ENCODE results near the gene NEU2. TPM values are rescaled to one million over a fixed set of nuclear protein-coding genes. Genes with fewer than 3 reads are reported as not detected.

The NEU2 gene
- total and polyA plus RNA-seq, 2 of the 13 experiments (the other 11 are each of a cell fraction or from before 2014, with no cell fraction given), result not detected

DNA sequence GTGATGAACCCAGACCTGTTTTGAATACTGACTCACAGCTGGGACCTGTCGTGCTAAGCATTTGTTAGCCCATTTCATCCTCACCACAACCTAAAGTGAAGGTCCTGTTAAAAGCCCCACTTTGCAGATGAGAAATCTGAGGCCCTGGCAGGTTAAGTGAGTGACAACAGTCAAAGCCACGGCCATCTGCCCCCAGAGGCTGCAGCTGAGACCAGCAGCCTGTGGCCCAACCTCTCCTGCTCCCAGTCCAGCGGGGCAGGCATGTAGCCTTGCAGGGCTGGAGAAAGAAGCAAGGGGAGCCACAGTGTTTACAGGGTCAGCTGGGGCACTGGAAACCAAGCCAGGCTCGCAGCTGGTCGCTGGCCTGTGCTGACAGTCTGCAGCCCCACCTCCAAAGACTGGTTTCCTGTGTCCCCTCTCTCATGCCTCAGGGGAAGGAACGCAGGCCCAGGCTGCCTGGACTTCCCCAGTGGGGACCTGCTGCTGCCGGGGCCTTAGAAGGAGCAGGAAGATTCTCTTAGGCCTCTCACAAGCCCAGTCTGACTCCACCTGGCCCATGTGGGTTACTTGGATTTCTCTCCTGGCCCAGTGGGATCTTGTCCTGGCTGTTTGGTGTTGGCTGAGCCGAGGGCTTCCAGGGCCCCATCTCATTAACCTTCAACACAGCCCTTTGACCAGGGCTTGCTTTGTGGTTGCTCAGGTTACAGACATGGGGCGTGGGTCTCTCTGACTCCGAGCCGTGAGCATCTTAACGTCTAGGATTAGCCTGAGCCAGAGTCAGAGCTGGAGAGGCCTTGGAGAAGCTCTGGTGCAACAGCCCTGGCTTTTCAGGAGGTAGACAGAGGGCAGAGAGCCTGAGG, 29.3 kb downstream of the NEU2 start (continued):
- TF ChIP-seq KAT2B (IDR thresholded peaks at IDR 0.05; ENCODE audit: borderline replicate concordance, low read depth, low read length), result no peak
- TF ChIP-seq ZNF501 (CRISPR knock-in tag; IDR thresholded peaks at IDR 0.05), result peak; percentile 90
- peak; percentile 82 for TF ChIP-seq KDM5B (CRISPR knock-in tag; IDR thresholded peaks at IDR 0.05; ENCODE audit: borderline replicate concordance)
- TF ChIP-seq TBX2 (CRISPR knock-in tag; IDR thresholded peaks at IDR 0.05; ENCODE audit: borderline replicate concordance), result peak; percentile 92
- peak; percentile 75; the same call in 1 of the 2 replicates for TF ChIP-seq NR2F2 (IDR thresholded peaks at IDR 0.05; ENCODE audit: borderline replicate concordance, low read depth)
- no peak; the same call in 1 of the 2 replicates for TF ChIP-seq PHF20 (CRISPR knock-in tag; IDR thresholded peaks at IDR 0.05)
- no peak; the same call in 1 of the 2 replicates for TF ChIP-seq ZNF746 (CRISPR knock-in tag; IDR thresholded peaks at IDR 0.05)
- TF ChIP-seq ZNF781 (CRISPR knock-in tag; IDR thresholded peaks at IDR 0.05; ENCODE audit: borderline replicate concordance, not compliant biosample characterization), result peak; percentile 50
- peak; percentile 65; the same call in 1 of the 2 replicates for TF ChIP-seq SMAD3 (CRISPR knock-in tag; IDR thresholded peaks at IDR 0.05)
- TF ChIP-seq ZNF12 (CRISPR knock-in tag; IDR thresholded peaks at IDR 0.05), result peak; percentile 85
- TF ChIP-seq ZNF678 (CRISPR knock-in tag; IDR thresholded peaks at IDR 0.05), result no peak; the same call in 1 of the 2 replicates
- peak; percentile 92 for TF ChIP-seq HDAC1 (CRISPR knock-in tag; IDR thresholded peaks at IDR 0.05)
- no peak for TF ChIP-seq SP1 (IDR thresholded peaks at IDR 0.05)
- TF ChIP-seq SP1 (CRISPR knock-in tag; IDR thresholded peaks at IDR 0.05), result no peak
- TF ChIP-seq MEIS1 (CRISPR knock-in tag; IDR thresholded peaks at IDR 0.05; ENCODE audit: borderline replicate concordance), result peak; percentile 30; the same call in 1 of the 2 replicates
- TF ChIP-seq, protein P1, sequence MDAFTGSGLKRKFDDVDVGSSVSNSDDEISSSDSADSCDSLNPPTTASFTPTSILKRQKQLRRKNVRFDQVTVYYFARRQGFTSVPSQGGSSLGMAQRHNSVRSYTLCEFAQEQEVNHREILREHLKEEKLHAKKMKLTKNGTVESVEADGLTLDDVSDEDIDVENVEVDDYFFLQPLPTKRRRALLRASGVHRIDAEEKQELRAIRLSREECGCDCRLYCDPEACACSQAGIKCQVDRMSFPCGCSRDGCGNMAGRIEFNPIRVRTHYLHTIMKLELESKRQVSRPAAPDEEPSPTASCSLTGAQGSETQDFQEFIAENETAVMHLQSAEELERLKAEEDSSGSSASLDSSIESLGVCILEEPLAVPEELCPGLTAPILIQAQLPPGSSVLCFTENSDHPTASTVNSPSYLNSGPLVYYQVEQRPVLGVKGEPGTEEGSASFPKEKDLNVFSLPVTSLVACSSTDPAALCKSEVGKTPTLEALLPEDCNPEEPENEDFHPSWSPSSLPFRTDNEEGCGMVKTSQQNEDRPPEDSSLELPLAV (CRISPR knock-in tag; conservative IDR thresholded peaks at IDR 0.05; ENCODE audit: low read depth), result no peak
- no peak for TF ChIP-seq RFX5 (IDR thresholded peaks at IDR 0.05; ENCODE audit: low read depth, low read length)
- TF ChIP-seq JARID2 (CRISPR knock-in tag; IDR thresholded peaks at IDR 0.05; ENCODE audit: insufficient replicate concordance), result no peak
- no peak; the same call in 1 of the 2 replicates for TF ChIP-seq ZKSCAN5 (CRISPR knock-in tag; IDR thresholded peaks at IDR 0.05)
- no peak for TF ChIP-seq SNAI1 (CRISPR knock-in tag; IDR thresholded peaks at IDR 0.05; ENCODE audit: borderline replicate concordance)
- peak; percentile 86 for TF ChIP-seq ZBTB7B (CRISPR knock-in tag; IDR thresholded peaks at IDR 0.05)
- no peak; the same call in 1 of the 2 replicates for TF ChIP-seq ZSCAN29 (CRISPR knock-in tag; conservative IDR thresholded peaks at IDR 0.05)
- TF ChIP-seq MEIS2 (CRISPR knock-in tag; IDR thresholded peaks at IDR 0.05), result no peak
- TF ChIP-seq, protein P2, sequence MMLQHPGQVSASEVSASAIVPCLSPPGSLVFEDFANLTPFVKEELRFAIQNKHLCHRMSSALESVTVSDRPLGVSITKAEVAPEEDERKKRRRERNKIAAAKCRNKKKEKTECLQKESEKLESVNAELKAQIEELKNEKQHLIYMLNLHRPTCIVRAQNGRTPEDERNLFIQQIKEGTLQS (CRISPR knock-in tag; IDR thresholded peaks at IDR 0.05), result no peak; the same call in 1 of the 2 replicates
- TF ChIP-seq AGO1 (IDR thresholded peaks at IDR 0.05; ENCODE audit: low read depth, low read length, poor library complexity, severe bottlenecking), result peak; percentile 49
- TF ChIP-seq, protein P3, sequence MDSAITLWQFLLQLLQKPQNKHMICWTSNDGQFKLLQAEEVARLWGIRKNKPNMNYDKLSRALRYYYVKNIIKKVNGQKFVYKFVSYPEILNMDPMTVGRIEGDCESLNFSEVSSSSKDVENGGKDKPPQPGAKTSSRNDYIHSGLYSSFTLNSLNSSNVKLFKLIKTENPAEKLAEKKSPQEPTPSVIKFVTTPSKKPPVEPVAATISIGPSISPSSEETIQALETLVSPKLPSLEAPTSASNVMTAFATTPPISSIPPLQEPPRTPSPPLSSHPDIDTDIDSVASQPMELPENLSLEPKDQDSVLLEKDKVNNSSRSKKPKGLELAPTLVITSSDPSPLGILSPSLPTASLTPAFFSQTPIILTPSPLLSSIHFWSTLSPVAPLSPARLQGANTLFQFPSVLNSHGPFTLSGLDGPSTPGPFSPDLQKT (CRISPR knock-in tag; IDR thresholded peaks at IDR 0.05; ENCODE audit: borderline replicate concordance), result no peak
- TF ChIP-seq SMC3 (IDR thresholded peaks at IDR 0.05; ENCODE audit: low read length), result peak; percentile 20; the same call in 1 of the 2 replicates
- peak; percentile 90 for TF ChIP-seq ZBTB3 (CRISPR knock-in tag; IDR thresholded peaks at IDR 0.05; ENCODE audit: borderline replicate concordance, low read depth)
- peak; percentile 90 for TF ChIP-seq FOXK1 (CRISPR knock-in tag; IDR thresholded peaks at IDR 0.05; ENCODE audit: borderline replicate concordance, low read depth)

Measured in HepG2 (cell line).